Liver (tissue), 9 donors: ENCODE measurements around the gene STT3B. TPM values are rescaled to one million over a fixed set of nuclear protein-coding genes. Genes with fewer than 3 reads are reported as not detected.

ENCODE experiments used
- DNase-seq: peaks from one replicate; pipeline ENCODE4 v3.0.0-alpha.2; 2017; ENCODE audit warnings: low spot score
- H3K27ac ChIP-seq, 2 donors: one replicate each; pipeline ENCODE4 v1.7.0; 2013; ENCODE audit warnings: inconsistent platforms in 2 of 2, low read length in 2 of 2, control low read depth in 1 of 2, low read depth in 1 of 2, mild to moderate bottlenecking in 1 of 2
- H3K27me3 ChIP-seq, 4 donors: one replicate each; pipeline versions ENCODE4 v1.6.1 to v1.7.0; 2013; ENCODE audit warnings: low read length in 3 of 4, inconsistent platforms in 1 of 4, mild to moderate bottlenecking in 1 of 4, moderate library complexity in 1 of 4; ENCODE audit not compliant: control insufficient read depth in 4 of 4, insufficient read depth in 4 of 4
- H3K36me3 ChIP-seq, 4 donors: one replicate each; pipeline versions ENCODE4 v1.6.1 to v1.7.0; 2013; ENCODE audit warnings: low read length in 3 of 4, mild to moderate bottlenecking in 3 of 4, low read depth in 1 of 4, moderate library complexity in 1 of 4; ENCODE audit not compliant: control insufficient read depth in 4 of 4, insufficient read depth in 3 of 4
- H3K4me1 ChIP-seq, 4 donors: one replicate each; pipeline versions ENCODE4 v1.6.1 to v1.7.0; 2013; ENCODE audit warnings: low read length in 3 of 4, mild to moderate bottlenecking in 3 of 4, moderate library complexity in 1 of 4; ENCODE audit not compliant: control insufficient read depth in 4 of 4, insufficient read depth in 4 of 4
- H3K4me3 ChIP-seq, 3 donors: one replicate each; pipeline versions ENCODE4 v1.6.1 to v1.7.0; 2013; ENCODE audit warnings: low read length in 3 of 3, control low read depth in 1 of 3, low read depth in 1 of 3, mild to moderate bottlenecking in 1 of 3
- H3K9ac ChIP-seq, 2 donors: one replicate each; pipeline ENCODE4 v1.7.0; 2013; ENCODE audit warnings: low read length in 2 of 2, mild to moderate bottlenecking in 2 of 2, moderate library complexity in 2 of 2, control low read depth in 1 of 2, low read depth in 1 of 2
- H3K9me3 ChIP-seq, 4 donors: one replicate each; pipeline versions ENCODE4 v1.6.1 to v1.7.0; 2013; ENCODE audit warnings: low read length in 3 of 4; ENCODE audit not compliant: control insufficient read depth in 4 of 4
- ATF3 ChIP-seq: IDR thresholded peaks from 2 replicates; pipeline ENCODE4 v1.6.1; 2016; ENCODE audit warnings: antibody characterized with exemption
- CTCF ChIP-seq: fragments of 150-350 bp; IDR thresholded peaks from 2 replicates; pipeline ENCODE4 v1.5.1; 2017; ENCODE audit warnings: improper control_type of control experiment, low read depth, low read length; ENCODE audit not compliant: missing input control
- FOXA2 ChIP-seq: IDR thresholded peaks from 2 replicates; pipeline ENCODE4 v1.6.1; 2016; ENCODE audit warnings: antibody characterized with exemption
- GABPA ChIP-seq, 2 donors: IDR thresholded peaks in 1 of 2; conservative IDR thresholded peaks in 1 of 2; 2 replicates each; pipeline ENCODE4 v1.6.1; 2016; ENCODE audit warnings: antibody characterized with exemption in 2 of 2, mild to moderate bottlenecking in 1 of 2, moderate library complexity in 1 of 2
- HNF4G ChIP-seq: IDR thresholded peaks from 2 replicates; pipeline ENCODE4 v1.6.1; 2016; ENCODE audit warnings: antibody characterized with exemption
- JUND ChIP-seq, 2 donors: IDR thresholded peaks; 2 replicates each; pipeline ENCODE4 v1.6.1; 2016; ENCODE audit warnings: antibody characterized with exemption in 2 of 2
- MAX ChIP-seq: IDR thresholded peaks from 2 replicates; pipeline ENCODE4 v1.6.1; 2016; ENCODE audit warnings: antibody characterized with exemption
- RAD21 ChIP-seq, 2 donors: IDR thresholded peaks; 2 replicates each; pipeline ENCODE4 v1.6.1; 2016; ENCODE audit warnings: antibody characterized with exemption in 2 of 2, mild to moderate bottlenecking in 2 of 2
- REST ChIP-seq: IDR thresholded peaks from 2 replicates; pipeline ENCODE4 v1.6.1; 2016; ENCODE audit warnings: antibody characterized with exemption, mild to moderate bottlenecking
- RXRA ChIP-seq, 2 donors: IDR thresholded peaks; 2 replicates each; pipeline ENCODE4 v1.6.1; 2017 to 2018; ENCODE audit warnings: antibody characterized with exemption in 2 of 2, mild to moderate bottlenecking in 1 of 2
- SP1 ChIP-seq: IDR thresholded peaks from 2 replicates; pipeline ENCODE4 v1.6.1; 2018; ENCODE audit warnings: antibody characterized with exemption, mild to moderate bottlenecking
- YY1 ChIP-seq: IDR thresholded peaks from 2 replicates; pipeline ENCODE4 v1.6.1; 2016; ENCODE audit warnings: antibody characterized with exemption, mild to moderate bottlenecking
- WGBS: extraction: QIAGEN DNeasy Blood & Tissue Kit; methylation state at CpG from one replicate; pipeline ENCODE4 v1.1.7; 2013; 5-methylcytosine and 5-hydroxymethylcytosine counted together
- polyA plus RNA-seq, 2 donors: library from polyadenylated mRNA; stranded (reverse) in 1 of 2; unstranded in 1 of 2; fragments of 200-250 nt in 1 of 2; fragments of >200 nt in 1 of 2; fragmentation: Nextera tagmentation in 1 of 2; extraction: Ambion mirVana in 1 of 2; gene quantifications; one replicate each; pipeline versions ENCODE4 v1.2.1 to v1.2.3, GENCODE V29; 2013 to 2015
- total RNA-seq, 2 donors: library from RNA; depleted of rRNA; stranded (reverse); fragments of >200 nt; gene quantifications; one replicate each; pipeline ENCODE4 v1.2.3, GENCODE V29; 2014
- donor health status: healthy.
- donor health status: healthy.
- donor health status: healthy.
- donor health status: healthy.
- donor health status: healthy.

The STT3B gene
- total and polyA plus RNA-seq, 4 donors, result 23.9 to 128 (median 85.5) TPM

GRCh38 chr3:31624083-31624709, 91.5 kb downstream of the STT3B start:
- no peak for DNase-seq
- Histone ChIP-seq H3K9me3 (no peaks in the 10 kb centered on the region), H3K27me3 (no peaks in the 10 kb centered on the region), H3K4me3 (no peak overlapping the region), H3K36me3 (peaks cover 2 to 49% (median 22%) of the 10 kb centered on the region in 4 donors), H3K27ac (no peak overlapping the region), H3K4me1 (no peaks in the 10 kb centered on the region), H3K9ac (no peak overlapping the region)
- TF ChIP-seq FOXA2, result no peak
- TF ChIP-seq GABPA (IDR thresholded peaks at IDR 0.05 in 1 of 2, conservative IDR thresholded peaks at IDR 0.05 in 1 of 2), result no peak
- TF ChIP-seq ATF3, result no peak
- TF ChIP-seq RXRA (IDR thresholded peaks at IDR 0.05), result no peak
- no peak for TF ChIP-seq JUND (IDR thresholded peaks at IDR 0.05)
- no peak for TF ChIP-seq YY1
- no peak for TF ChIP-seq REST
- no peak for TF ChIP-seq HNF4G
- no peak for TF ChIP-seq SP1
- no peak for TF ChIP-seq CTCF
- no peak for TF ChIP-seq MAX
- 98% methylated on average over 6 of the region's 6 CpGs for WGBS

GRCh38 chr3:31625358-31625757, 92.6 kb downstream of the STT3B start:
- no peaks in the 10 kb centered on the region for H3K4me1 ChIP-seq
- no peaks in the 10 kb centered on the region for H3K27me3 ChIP-seq
- TF ChIP-seq FOXA2 (no peak), YY1 (no peak), RAD21 (IDR thresholded peaks at IDR 0.05) (no peak), RXRA (IDR thresholded peaks at IDR 0.05) (no peak)
- H3K9ac ChIP-seq, result no peak overlapping the region
- no peak overlapping the region for H3K4me3 ChIP-seq
- no peaks in the 10 kb centered on the region for H3K9me3 ChIP-seq
- WGBS, result 98% methylated on average over 2 of the region's 2 CpGs
- no peak overlapping the region for H3K27ac ChIP-seq
- DNase-seq, result no peak
- peaks cover 2 to 47% (median 22%) of the 10 kb centered on the region in 4 donors for H3K36me3 ChIP-seq
